HEK293 (cell line): ENCODE measurements around the gene FIBCD1.

Source experiments
- CTCF ChIA-PET: fragments of 350-600 bp; formaldehyde crosslinking; extraction: SDS; loops from one replicate; lab custom pipeline; 2021; ENCODE audit warnings: antibody characterized with exemption; lab: Yijun Ruan, JAX
- POLR2A ChIA-PET: fragments of 300-600 bp; formaldehyde crosslinking; extraction: SDS; loops from one replicate; lab custom pipeline; 2020; ENCODE audit warnings: antibody characterized with exemption, inconsistent platforms; lab: Yijun Ruan, JAX
- H3K27ac ChIP-seq: fragments of 200-500 bp; sonication (Bioruptor generic); 2 replicates; pipeline ENCODE4 v1.5.1; 2014; ENCODE audit warnings: low read depth, low read length, control low read depth, inconsistent platforms; ENCODE audit errors: extremely low read depth
- H3K36me3 ChIP-seq, 2 experiments: fragments of 200-500 bp in 1 of 2; sonication (Bioruptor generic) in 1 of 2; 1 replicate in 1 of 2; 2 replicates in 1 of 2; pipeline ENCODE4 v1.5.1; 2014 to 2017; ENCODE audit warnings: inconsistent platforms in 2 of 2, low read length in 2 of 2; ENCODE audit not compliant: control insufficient read depth in 2 of 2, insufficient read depth in 1 of 2
- H3K4me1 ChIP-seq: fragments of 200-500 bp; sonication (Bioruptor generic); 2 replicates; pipeline ENCODE4 v1.5.1; 2014; ENCODE audit warnings: mild to moderate bottlenecking, low read length, inconsistent platforms; ENCODE audit not compliant: control insufficient read depth, insufficient read depth
- H3K4me3 ChIP-seq: 2 replicates; pipeline ENCODE4 v1.5.1; 2011; ENCODE audit warnings: low read depth, mild to moderate bottlenecking, control low read depth, low read length, moderate library complexity
- H3K9me3 ChIP-seq: fragments of 200-500 bp; sonication (Bioruptor generic); 2 replicates; pipeline ENCODE4 v1.5.1; 2014; ENCODE audit warnings: low read depth, low read length, inconsistent platforms; ENCODE audit not compliant: control insufficient read depth, insufficient read depth
- BCL6B ChIP-seq: fragments of 450-650 bp; formaldehyde crosslinking; IDR thresholded peaks from 2 replicates; pipeline ENCODE4 v1.5.1; 2017; ENCODE audit warnings: missing biosample characterization, missing genetic modification characterization
- GFI1B ChIP-seq: fragments of 450-650 bp; formaldehyde crosslinking; IDR thresholded peaks from 2 replicates; pipeline ENCODE4 v1.5.1; 2016; ENCODE audit warnings: missing biosample characterization, missing genetic modification characterization
- KLF10 ChIP-seq: fragments of 450-650 bp; IDR thresholded peaks from 2 replicates; pipeline ENCODE4 v1.5.1; 2018; ENCODE audit warnings: missing biosample characterization, mild to moderate bottlenecking, missing genetic modification characterization
- KLF16 ChIP-seq: fragments of 450-650 bp; formaldehyde crosslinking; IDR thresholded peaks from 2 replicates; pipeline ENCODE4 v1.5.1; 2017; ENCODE audit warnings: missing biosample characterization, missing genetic modification characterization
- MYNN ChIP-seq: fragments of 450-650 bp; formaldehyde crosslinking; IDR thresholded peaks from 2 replicates; pipeline ENCODE4 v1.5.1; 2016; ENCODE audit warnings: missing biosample characterization, missing genetic modification characterization, borderline replicate concordance
- MZF1 ChIP-seq: fragments of 450-650 bp; formaldehyde crosslinking; IDR thresholded peaks from 2 replicates; pipeline ENCODE4 v1.5.1; 2017; ENCODE audit warnings: missing biosample characterization, missing genetic modification characterization, borderline replicate concordance
- ZBTB7A ChIP-seq: fragments of 450-650 bp; formaldehyde crosslinking; IDR thresholded peaks from 2 replicates; pipeline ENCODE4 v1.5.1; 2016; ENCODE audit warnings: low read depth, missing biosample characterization, missing genetic modification characterization
- ZIC2 ChIP-seq: fragments of 450-650 bp; formaldehyde crosslinking; IDR thresholded peaks from 2 replicates; pipeline ENCODE4 v1.5.1; 2016; ENCODE audit warnings: missing biosample characterization, missing genetic modification characterization
- ZNF146 ChIP-seq: fragments of 450-650 bp; formaldehyde crosslinking; IDR thresholded peaks from 2 replicates; pipeline ENCODE4 v1.5.1; 2016; ENCODE audit warnings: missing biosample characterization, missing genetic modification characterization
- ZNF169 ChIP-seq: fragments of 450-650 bp; formaldehyde crosslinking; IDR thresholded peaks from 2 replicates; pipeline ENCODE4 v1.5.1; 2016; ENCODE audit warnings: missing biosample characterization, missing genetic modification characterization
- ZNF248 ChIP-seq: fragments of 450-650 bp; formaldehyde crosslinking; IDR thresholded peaks from 2 replicates; pipeline ENCODE4 v1.5.1; 2017; ENCODE audit warnings: missing biosample characterization, missing genetic modification characterization
- ZNF292 ChIP-seq: fragments of 450-650 bp; formaldehyde crosslinking; IDR thresholded peaks from 2 replicates; pipeline ENCODE4 v1.5.1; 2016; ENCODE audit warnings: low read depth, missing biosample characterization, missing genetic modification characterization, borderline replicate concordance
- ZNF521 ChIP-seq: fragments of 450-650 bp; formaldehyde crosslinking; IDR thresholded peaks from 2 replicates; pipeline ENCODE4 v1.5.1; 2017; ENCODE audit warnings: missing biosample characterization, mild to moderate bottlenecking, missing genetic modification characterization
- ZNF560 ChIP-seq: fragments of 450-650 bp; formaldehyde crosslinking; IDR thresholded peaks from 2 replicates; pipeline ENCODE4 v1.5.1; 2017; ENCODE audit warnings: missing biosample characterization, missing genetic modification characterization, borderline replicate concordance
- ZNF600 ChIP-seq: fragments of 450-650 bp; formaldehyde crosslinking; IDR thresholded peaks from 2 replicates; pipeline ENCODE4 v1.5.1; 2016; ENCODE audit warnings: missing biosample characterization, missing genetic modification characterization
- ZNF704 ChIP-seq: fragments of 450-650 bp; formaldehyde crosslinking; IDR thresholded peaks from 2 replicates; pipeline ENCODE4 v1.5.1; 2016; ENCODE audit warnings: missing biosample characterization, missing genetic modification characterization
- ZNF777 ChIP-seq: fragments of 450-650 bp; formaldehyde crosslinking; IDR thresholded peaks from 2 replicates; pipeline ENCODE4 v1.5.1; 2017; ENCODE audit warnings: missing biosample characterization, missing genetic modification characterization, borderline replicate concordance
- ZSCAN30 ChIP-seq: fragments of 450-650 bp; IDR thresholded peaks from 2 replicates; pipeline ENCODE4 v1.5.1; 2018; ENCODE audit warnings: missing biosample characterization, mild to moderate bottlenecking, missing genetic modification characterization, moderate library complexity
- TF ChIP-seq, protein P1 (sequence below): fragments of 450-650 bp; formaldehyde crosslinking; IDR thresholded peaks from 2 replicates; pipeline ENCODE4 v1.5.1; 2017; ENCODE audit warnings: missing biosample characterization, missing genetic modification characterization
- TF ChIP-seq, protein P2 (sequence below): fragments of 450-650 bp; formaldehyde crosslinking; IDR thresholded peaks from 2 replicates; pipeline ENCODE4 v1.5.1; 2016; ENCODE audit warnings: missing biosample characterization, missing genetic modification characterization

The FIBCD1 gene

DNA sequence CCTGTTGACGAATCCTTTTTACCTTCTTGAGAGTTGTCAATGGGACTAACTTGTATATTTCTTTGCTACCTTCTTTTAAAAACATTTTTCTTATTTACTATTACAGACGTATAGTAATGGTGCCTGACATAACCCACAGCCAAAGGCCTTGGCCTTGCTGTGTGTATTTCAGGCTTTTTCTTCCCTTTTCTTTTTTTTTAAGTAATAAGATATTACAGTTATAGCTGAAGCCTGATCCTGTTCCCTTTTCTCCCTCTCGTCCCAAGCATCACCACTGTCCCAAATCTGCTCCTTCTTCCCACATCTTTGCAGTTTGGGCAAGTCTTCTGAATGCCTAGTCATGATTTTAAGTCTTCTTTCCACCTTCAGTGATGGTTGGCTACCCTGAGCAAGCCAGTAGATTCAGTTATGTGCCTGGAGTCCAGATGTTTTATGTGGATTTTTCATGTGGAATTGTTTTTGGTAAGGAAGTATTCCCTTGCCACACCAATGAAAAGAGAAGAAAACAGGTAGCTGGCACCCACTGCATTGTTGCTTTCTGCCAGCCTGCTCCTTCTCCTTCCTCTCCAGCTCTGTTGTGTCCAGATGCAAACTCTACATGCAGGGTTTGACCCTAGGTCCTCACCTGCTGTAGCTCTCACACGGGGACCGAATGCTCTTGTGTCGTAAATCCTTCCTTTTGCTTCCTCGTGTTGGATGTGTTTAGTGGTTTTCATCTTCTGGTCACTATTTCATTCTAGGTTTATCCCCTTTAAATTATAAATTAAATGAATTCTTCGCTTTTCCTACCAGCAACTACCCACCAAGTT is 77.5 kb downstream of the FIBCD1 start:
- TF ChIP-seq GFI1B (tag by site-specific recombination) = no peak
- TF ChIP-seq ZNF292 = no peak
- TF ChIP-seq KLF16 (tag by site-specific recombination) = no peak
- TF ChIP-seq ZBTB7A (tag by site-specific recombination) = no peak
- no peak for TF ChIP-seq KLF10 (tag by site-specific recombination)
- TF ChIP-seq ZNF169 (tag by site-specific recombination) = no peak
- no peak for TF ChIP-seq ZIC2
- TF ChIP-seq MYNN (tag by site-specific recombination) = no peak
- TF ChIP-seq ZNF704 = no peak
- TF ChIP-seq ZSCAN30 = no peak
- TF ChIP-seq ZNF777 (tag by site-specific recombination) = no peak
- no peak for TF ChIP-seq ZNF146 (tag by site-specific recombination)
- no peak for TF ChIP-seq ZNF248 (tag by site-specific recombination)
- H3K27ac ChIP-seq = no peak overlapping the region
- CTCF ChIA-PET = interaction anchor here (0.5 to 13.9 kb wide), 16 partner anchors 8 to 401 kb away, joined by 3 to 400 read pairs (median 6); no protein-coding TSS in a partner anchor
- H3K36me3 ChIP-seq = peaks cover 0 to 79% of the 10 kb centered on the region in 2 experiments; a peak in 1 of 3 replicates
- POLR2A ChIA-PET = interaction anchor here (0.6 kb wide), 1 partner anchor 100 kb away, joined by 3 read pairs; no protein-coding TSS in a partner anchor
- no peaks in the 10 kb centered on the region for H3K9me3 ChIP-seq
- no peak overlapping the region for H3K4me3 ChIP-seq
- H3K4me1 ChIP-seq = no peaks in the 10 kb centered on the region

DNA sequence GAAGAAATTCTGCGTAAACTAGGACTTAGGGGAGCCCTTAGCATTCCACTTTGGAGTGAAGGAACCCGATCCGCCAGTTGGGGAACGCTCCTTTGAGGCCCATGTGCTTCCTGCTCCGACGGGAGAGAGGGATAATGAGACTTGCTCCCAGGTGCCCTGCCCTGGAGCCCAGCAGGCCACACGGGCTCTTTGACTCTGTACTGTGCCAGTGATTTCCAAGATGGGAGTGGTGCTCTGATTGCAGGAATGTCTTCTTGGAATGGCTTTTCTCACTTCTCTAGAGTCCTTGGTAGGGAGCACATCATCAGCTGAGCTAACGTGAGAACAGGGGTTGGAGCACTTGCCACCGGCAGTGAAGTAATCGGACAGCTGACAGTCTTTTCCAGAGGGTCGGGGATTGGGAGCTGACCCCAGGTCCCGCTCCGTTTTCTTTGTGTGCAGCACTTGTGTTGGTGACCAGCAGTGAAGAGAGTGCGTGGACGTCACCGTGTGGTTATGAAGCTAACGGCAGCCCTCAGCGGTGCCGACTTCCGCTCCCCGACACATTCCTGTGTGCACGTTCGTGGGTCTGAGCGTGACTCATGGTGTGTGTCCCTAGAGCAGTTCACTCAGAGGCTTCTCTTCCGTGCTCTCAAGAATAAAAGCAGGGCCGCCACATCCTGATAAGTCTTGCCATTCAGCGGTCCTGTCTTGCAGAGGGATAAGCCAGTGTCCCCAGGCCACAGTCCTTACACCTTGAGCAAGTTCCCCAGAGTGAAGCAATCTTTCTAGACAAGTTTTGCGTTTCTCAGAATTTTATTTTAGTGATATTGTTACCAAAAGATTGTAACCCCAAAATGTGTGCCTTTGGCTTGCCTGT is 78.4 kb downstream of the FIBCD1 start:
- no peak overlapping the region for H3K4me3 ChIP-seq
- no peak overlapping the region for H3K27ac ChIP-seq
- CTCF ChIA-PET = interaction anchor here (0.5 to 13.9 kb wide), 11 partner anchors 8 to 596 kb away, joined by 3 to 400 read pairs (median 5); no protein-coding TSS in a partner anchor
- peaks cover 0 to 88% of the 10 kb centered on the region in 2 experiments; a peak in 1 of 3 replicates for H3K36me3 ChIP-seq
- POLR2A ChIA-PET = no interaction called here
- no peaks in the 10 kb centered on the region for H3K4me1 ChIP-seq
- no peak for TF ChIP-seq ZNF560
- 0 out of 2 replicates have a peak, but pooled peaks have one; percentile 10 for TF ChIP-seq ZNF600 (tag by site-specific recombination)
- TF ChIP-seq ZBTB7A (tag by site-specific recombination) = no peak
- TF ChIP-seq, protein P1, sequence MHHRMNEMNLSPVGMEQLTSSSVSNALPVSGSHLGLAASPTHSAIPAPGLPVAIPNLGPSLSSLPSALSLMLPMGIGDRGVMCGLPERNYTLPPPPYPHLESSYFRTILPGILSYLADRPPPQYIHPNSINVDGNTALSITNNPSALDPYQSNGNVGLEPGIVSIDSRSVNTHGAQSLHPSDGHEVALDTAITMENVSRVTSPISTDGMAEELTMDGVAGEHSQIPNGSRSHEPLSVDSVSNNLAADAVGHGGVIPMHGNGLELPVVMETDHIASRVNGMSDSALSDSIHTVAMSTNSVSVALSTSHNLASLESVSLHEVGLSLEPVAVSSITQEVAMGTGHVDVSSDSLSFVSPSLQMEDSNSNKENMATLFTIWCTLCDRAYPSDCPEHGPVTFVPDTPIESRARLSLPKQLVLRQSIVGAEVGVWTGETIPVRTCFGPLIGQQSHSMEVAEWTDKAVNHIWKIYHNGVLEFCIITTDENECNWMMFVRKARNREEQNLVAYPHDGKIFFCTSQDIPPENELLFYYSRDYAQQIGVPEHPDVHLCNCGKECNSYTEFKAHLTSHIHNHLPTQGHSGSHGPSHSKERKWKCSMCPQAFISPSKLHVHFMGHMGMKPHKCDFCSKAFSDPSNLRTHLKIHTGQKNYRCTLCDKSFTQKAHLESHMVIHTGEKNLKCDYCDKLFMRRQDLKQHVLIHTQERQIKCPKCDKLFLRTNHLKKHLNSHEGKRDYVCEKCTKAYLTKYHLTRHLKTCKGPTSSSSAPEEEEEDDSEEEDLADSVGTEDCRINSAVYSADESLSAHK (tag by site-specific recombination) = no peak
- TF ChIP-seq, protein P2, sequence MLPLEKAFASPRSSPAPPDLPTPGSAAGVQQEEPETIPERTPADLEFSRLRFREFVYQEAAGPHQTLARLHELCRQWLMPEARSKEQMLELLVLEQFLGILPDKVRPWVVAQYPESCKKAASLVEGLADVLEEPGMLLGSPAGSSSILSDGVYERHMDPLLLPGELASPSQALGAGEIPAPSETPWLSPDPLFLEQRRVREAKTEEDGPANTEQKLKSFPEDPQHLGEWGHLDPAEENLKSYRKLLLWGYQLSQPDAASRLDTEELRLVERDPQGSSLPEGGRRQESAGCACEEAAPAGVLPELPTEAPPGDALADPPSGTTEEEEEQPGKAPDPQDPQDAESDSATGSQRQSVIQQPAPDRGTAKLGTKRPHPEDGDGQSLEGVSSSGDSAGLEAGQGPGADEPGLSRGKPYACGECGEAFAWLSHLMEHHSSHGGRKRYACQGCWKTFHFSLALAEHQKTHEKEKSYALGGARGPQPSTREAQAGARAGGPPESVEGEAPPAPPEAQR = no peak
- no peak for TF ChIP-seq BCL6B (tag by site-specific recombination)
- no peak for TF ChIP-seq ZNF521 (tag by site-specific recombination)
- no peak for TF ChIP-seq MZF1
- no peaks in the 10 kb centered on the region for H3K9me3 ChIP-seq
